GM18951 (cell line): Measurements from ENCODE around the gene ALCAM.

Experiments
- POLR2A ChIP-seq: IDR thresholded peaks from 4 replicates; pipeline ENCODE4 v1.6.1; 2011; ENCODE audit warnings: mild to moderate bottlenecking; ENCODE audit not compliant: insufficient read length, insufficient read depth; ENCODE audit errors: extremely low read depth
- in situ Hi-C: fragments of 300-500 bp; cut with MboI; formaldehyde crosslinking; loops from one replicate; pipeline ENCODE4 v1.12.0; 2022; ENCODE audit warnings: low sequenced_read_pairs, mixed read lengths, inconsistent platforms; ENCODE audit not compliant: unreplicated experiment

The ALCAM gene

GRCh38 chr3:105347625-105348302 lies 18.9 kb upstream of the ALCAM start:
- in situ Hi-C loops = no loop called here
- TF ChIP-seq POLR2A = no peak

DNA sequence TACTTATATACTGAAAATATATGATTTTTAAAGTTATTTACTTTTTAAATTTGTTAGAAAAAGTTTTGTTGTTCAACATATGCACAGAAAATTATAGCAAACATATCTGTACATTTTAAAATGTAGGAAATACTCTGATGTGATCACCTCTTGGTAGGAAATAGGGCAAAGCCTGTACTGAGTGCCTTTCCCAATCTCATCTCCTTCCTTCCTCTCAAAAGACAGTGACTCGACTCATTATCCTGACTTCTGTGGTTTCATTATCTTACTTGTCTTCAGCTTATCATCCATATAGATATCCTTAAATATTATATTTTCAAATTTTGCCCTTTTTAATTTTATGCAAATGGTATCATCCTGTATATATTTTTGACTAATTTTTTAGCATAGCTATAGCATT lies 18.4 kb upstream of the ALCAM start:
- TF ChIP-seq POLR2A = no peak
- in situ Hi-C loops = no loop called here

DNA sequence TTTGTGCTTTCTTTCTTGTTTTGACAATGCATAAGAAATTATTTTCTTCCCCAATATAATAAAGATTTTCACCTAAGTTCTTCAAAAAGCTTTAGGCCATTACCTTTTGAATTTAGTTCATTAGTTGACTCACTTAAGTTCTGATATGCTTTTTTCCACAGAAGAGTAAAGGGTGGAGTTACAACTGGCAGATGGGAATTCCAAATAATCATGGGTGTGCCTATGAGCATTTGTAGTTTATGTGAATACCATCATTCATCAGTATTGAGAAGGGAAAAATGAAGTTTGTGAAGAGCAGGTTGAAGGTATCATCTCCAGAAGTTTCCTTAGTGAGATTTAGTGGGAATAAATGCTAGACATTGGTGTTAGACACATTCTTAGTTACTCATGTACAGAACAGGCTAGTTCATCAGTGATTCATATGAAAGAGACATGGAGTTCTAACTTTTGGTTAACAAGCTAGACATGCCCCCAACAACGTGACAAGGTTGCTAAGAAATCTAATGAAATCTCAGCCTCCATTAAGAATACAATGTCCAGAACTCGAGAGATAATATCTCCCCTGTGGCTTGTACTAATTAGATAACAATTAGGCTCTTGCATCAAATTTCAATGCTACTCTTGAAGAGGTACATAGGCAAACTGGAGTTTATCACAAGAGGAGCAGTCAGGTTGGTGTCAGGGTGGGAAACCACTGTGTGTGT lies 16.9 kb upstream of the ALCAM start:
- in situ Hi-C loops = loop anchor here (25.0 kb wide), 1 partner anchor 1088 kb away; no protein-coding TSS in a partner anchor
- TF ChIP-seq POLR2A = no peak

- in situ Hi-C loops = loop anchor here (25.0 kb wide), 1 partner anchor 1090 kb away; no protein-coding TSS in a partner anchor
- TF ChIP-seq POLR2A = no peak
These were observed 14.9 kb upstream of the ALCAM start for GRCh38 chr3:105351821-105352220.

- in situ Hi-C loops = loop anchor here (25.0 kb wide), 1 partner anchor 1091 kb away; no protein-coding TSS in a partner anchor
- TF ChIP-seq POLR2A = no peak
These were observed 13.7 kb upstream of the ALCAM start for GRCh38 chr3:105352976-105353375.

DNA sequence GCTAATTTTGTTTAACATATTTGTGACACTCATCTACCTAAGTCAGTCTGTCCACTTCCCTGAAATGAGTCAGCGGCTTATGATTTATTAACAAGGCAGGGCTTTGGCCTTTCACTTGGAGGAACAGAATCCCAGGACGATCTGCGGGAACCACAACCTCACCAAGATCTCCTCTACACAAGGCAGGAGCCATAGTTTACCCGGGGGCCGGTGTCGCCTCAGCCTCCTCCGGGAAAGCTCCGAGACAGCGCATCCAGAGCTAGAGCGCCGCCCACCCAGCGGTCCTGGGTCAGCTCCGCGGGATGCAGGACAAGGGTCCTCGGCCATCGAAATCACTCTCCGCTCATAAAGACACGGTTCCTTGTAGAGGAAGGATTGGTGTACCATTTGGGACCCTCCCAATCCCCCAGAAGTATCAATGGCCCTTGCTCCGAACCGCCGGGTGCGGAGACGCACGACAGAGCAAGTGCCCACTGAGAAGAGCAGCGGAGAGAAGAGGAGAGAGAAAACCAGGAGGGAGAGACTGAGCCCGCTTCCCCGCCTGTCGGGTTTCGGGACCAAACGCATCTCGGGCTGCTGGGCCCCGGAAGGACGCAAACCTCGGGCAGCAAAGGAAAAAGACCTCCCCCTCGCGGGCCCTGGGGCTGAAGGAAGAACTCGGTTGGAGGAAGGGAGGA lies 13.1 kb upstream of the ALCAM start:
- in situ Hi-C loops = loop anchor here (25.0 kb wide), 1 partner anchor 1091 kb away; no protein-coding TSS in a partner anchor
- no peak for TF ChIP-seq POLR2A

- no peak for TF ChIP-seq POLR2A
- in situ Hi-C loops = loop anchor here (25.0 kb wide), 1 partner anchor 1092 kb away; no protein-coding TSS in a partner anchor
These were observed 12.3 kb upstream of the ALCAM start for GRCh38 chr3:105354429-105354828.

DNA sequence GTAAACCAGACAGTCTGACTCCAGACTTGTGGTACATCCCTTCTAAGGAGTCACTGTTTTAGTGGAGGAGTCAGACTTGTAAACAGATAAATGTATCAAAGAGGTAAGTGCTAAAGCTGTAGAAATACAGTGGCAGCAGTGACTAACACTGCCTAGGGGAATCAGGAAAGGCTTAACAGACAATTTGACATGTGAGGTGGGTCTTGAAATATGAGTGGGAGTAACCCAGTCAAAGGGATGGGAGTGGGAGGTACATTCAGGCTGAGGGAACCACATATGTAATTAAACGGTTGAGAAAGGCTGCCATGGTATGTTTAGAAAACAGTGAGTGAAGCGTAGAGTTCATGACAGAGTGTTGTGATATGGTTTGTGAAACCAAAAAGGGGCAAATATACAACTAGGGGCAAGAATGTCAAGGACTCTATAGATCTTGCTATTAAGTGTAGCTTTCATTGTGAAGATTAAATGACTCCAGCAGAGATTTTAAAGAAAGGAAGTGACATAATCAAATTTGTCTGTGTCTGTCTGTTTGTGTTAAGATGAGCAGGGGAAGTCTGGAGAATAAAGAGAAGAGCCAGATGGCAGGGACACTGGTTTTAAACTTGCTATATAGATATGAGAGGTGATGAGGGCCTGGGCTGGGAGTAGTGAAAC lies 11.2 kb upstream of the ALCAM start:
- in situ Hi-C loops = loop anchor here (25.0 kb wide), 1 partner anchor 1093 kb away; no protein-coding TSS in a partner anchor
- no peak for TF ChIP-seq POLR2A

DNA sequence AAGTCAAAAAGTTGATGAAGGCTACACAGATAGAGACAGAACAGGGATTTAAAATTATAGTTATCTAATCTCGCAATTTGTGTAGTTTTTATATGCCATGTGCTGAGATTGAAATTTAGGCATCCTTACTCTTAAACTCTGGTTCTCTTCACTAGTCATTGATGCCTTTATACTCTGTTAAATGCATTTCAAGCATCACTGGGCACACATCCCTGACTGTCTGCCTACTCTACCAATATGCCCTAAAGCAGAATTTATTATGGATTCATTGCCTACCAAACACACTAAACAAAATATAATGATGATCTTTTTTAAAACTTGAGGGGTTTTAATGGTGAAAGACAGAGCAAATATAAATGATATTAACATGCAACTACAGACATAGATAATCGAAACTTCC lies 10.3 kb upstream of the ALCAM start:
- in situ Hi-C loops = loop anchor here (25.0 kb wide), 1 partner anchor 1094 kb away; no protein-coding TSS in a partner anchor
- no peak for TF ChIP-seq POLR2A

DNA sequence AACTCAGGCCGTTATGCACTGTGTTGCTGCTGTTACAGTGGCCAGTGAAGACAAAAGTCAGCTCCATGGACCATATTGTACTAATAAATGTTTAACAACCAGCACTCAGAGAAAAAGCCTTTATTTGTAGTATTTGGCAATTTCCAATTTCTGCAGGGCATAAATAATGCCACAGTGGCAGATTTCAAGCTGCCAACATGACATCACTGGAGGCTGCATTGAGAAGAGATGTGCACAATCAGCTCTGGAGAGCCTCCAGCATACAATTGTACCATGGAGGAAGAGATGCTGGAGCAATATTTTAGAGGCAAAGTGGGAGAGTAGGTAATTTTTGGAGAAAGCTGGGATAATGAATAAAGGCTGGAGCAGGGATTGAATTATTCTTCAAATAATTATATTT lies 9.7 kb upstream of the ALCAM start:
- no peak for TF ChIP-seq POLR2A
- in situ Hi-C loops = loop anchor here (25.0 kb wide), 1 partner anchor 1095 kb away; no protein-coding TSS in a partner anchor

GRCh38 chr3:105359098-105359762 lies 7.5 kb upstream of the ALCAM start:
- in situ Hi-C loops = loop anchor here (25.0 kb wide), 1 partner anchor 1097 kb away; no protein-coding TSS in a partner anchor
- TF ChIP-seq POLR2A = no peak

GRCh38 chr3:105360003-105360402 lies 6.7 kb upstream of the ALCAM start:
- in situ Hi-C loops = loop anchor here (25.0 kb wide), 1 partner anchor 1098 kb away; no protein-coding TSS in a partner anchor
- no peak for TF ChIP-seq POLR2A

- TF ChIP-seq POLR2A = no peak
These were observed 4.6 kb upstream of the ALCAM start for GRCh38 chr3:105362021-105362665.

More at GRCh38 chr3:105362021-105362665, 4.6 kb upstream of the ALCAM start:
- in situ Hi-C loops = loop anchor here (25.0 kb wide), 1 partner anchor 1100 kb away; no protein-coding TSS in a partner anchor
